HEK293 (cell line): ENCODE data around the gene DDIT4L.
"Not testable (repeated sequence)": the region's sequence is repeated elsewhere in the genome, so short reads cannot be mapped to it uniquely, and the experiment has no call there.

Experiments
- CTCF ChIP-seq: fragments of 450-650 bp; formaldehyde crosslinking; IDR thresholded peaks from 2 replicates; pipeline ENCODE4 v1.5.1; 2016; ENCODE audit warnings: missing biosample characterization, missing genetic modification characterization
- ZNF24 ChIP-seq: fragments of 450-650 bp; formaldehyde crosslinking; IDR thresholded peaks from 2 replicates; pipeline ENCODE4 v1.5.1; 2016; ENCODE audit warnings: missing biosample characterization, missing genetic modification characterization
- ZNF335 ChIP-seq: fragments of 450-650 bp; formaldehyde crosslinking; conservative IDR thresholded peaks from 2 replicates; pipeline ENCODE4 v1.5.1; 2016; ENCODE audit warnings: missing biosample characterization, missing genetic modification characterization
- ZNF501 ChIP-seq: fragments of 450-650 bp; formaldehyde crosslinking; IDR thresholded peaks from 2 replicates; pipeline ENCODE4 v1.5.1; 2016; ENCODE audit warnings: missing biosample characterization, missing genetic modification characterization

DNA sequence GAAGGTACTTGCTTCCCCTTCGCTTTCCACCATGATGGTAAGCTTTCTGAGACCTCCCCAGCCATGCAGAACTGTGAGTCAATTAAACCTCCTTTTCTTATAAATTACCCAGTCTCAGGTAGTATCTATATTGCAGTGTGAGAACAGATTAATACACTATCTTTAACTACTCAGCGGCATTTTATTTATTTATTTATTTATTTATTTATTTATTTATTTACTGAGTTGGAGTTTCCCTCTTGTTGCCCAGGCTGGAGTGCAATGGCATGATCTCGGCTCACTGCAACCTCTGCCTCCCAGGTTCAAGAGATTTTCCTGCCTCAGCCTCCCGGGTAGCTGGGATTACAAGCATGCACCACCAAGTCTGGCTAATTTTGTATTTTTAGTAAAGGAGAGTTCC is 52.9 kb downstream of the DDIT4L start:
- TF ChIP-seq ZNF24; CTCF (tag by site-specific recombination); ZNF501; ZNF335 (tag by site-specific recombination): not testable (repeated sequence)
